Caco-2 (cell line): ENCODE results near the gene FAM13A. TPM values are rescaled to one million over a fixed set of nuclear protein-coding genes. Genes with fewer than 3 reads are reported as not detected.

Experiments used
- BruUV-seq: library from RNA; stranded (reverse); fragments of 400-500 nt; replicated peaks from 2 replicates; lab custom pipeline; 2021; lab: Mats Ljungman, UMichigan
- CTCF ChIA-PET: fragments of 300-600 bp; sonication (Branson Sonifier 250); formaldehyde crosslinking; loops from one replicate; lab custom pipeline; 2022; ENCODE audit warnings: antibody characterized with exemption; lab: Charles Lee
- POLR2A ChIA-PET: fragments of 300-600 bp; sonication (Branson Sonifier 250); formaldehyde crosslinking; loops from one replicate; lab custom pipeline; 2022; ENCODE audit warnings: antibody characterized with exemption; lab: Charles Lee
- DNase-seq, 2 experiments: peaks; one replicate each; pipeline versions ENCODE4 v3.0.0 to v3.0.0-alpha.2; 2020 to 2022
- H3K27me3 ChIP-seq: replicated peaks from 2 replicates; pipeline ENCODE4 v1.6.0; 2011; ENCODE audit warnings: low read length; ENCODE audit not compliant: control insufficient read depth, insufficient read depth
- H3K36me3 ChIP-seq: 2 replicates; pipeline ENCODE4 v1.5.1; 2011; ENCODE audit warnings: low read length; ENCODE audit not compliant: control insufficient read depth, insufficient read depth
- H3K4me1 ChIP-seq: fragments of 250-450 bp; sonication (Bioruptor Pico); 2 replicates; pipeline ENCODE4 v1.5.1; 2020; ENCODE audit warnings: mild to moderate bottlenecking
- H3K4me3 ChIP-seq: 2 replicates; pipeline ENCODE4 v1.5.1; 2011; ENCODE audit warnings: low read depth, mild to moderate bottlenecking, control low read depth, low read length
- H3K9me3 ChIP-seq: fragments of 250-450 bp; sonication (Bioruptor Pico); 2 replicates; pipeline ENCODE4 v1.5.1; 2020; ENCODE audit warnings: mild to moderate bottlenecking, moderate library complexity
- H3K27ac Mint-ChIP-seq: one replicate; pipeline ENCODE4 v1.8.0; 2022; ENCODE audit warnings: mixed read lengths; ENCODE audit not compliant: unreplicated experiment
- H3K27me3 Mint-ChIP-seq: one replicate; pipeline ENCODE4 v1.8.0; 2022; ENCODE audit warnings: mixed read lengths; ENCODE audit not compliant: insufficient read depth, unreplicated experiment
- H3K36me3 Mint-ChIP-seq: one replicate; pipeline ENCODE4 v1.8.0; 2022; ENCODE audit warnings: mild to moderate bottlenecking, mixed read lengths; ENCODE audit not compliant: insufficient read depth, unreplicated experiment
- H3K4me1 Mint-ChIP-seq: one replicate; pipeline ENCODE4 v1.8.0; 2022; ENCODE audit warnings: low read depth, mixed read lengths; ENCODE audit not compliant: unreplicated experiment
- H3K4me3 Mint-ChIP-seq: one replicate; pipeline ENCODE4 v1.8.0; 2022; ENCODE audit warnings: mild to moderate bottlenecking, moderate library complexity, mixed read lengths; ENCODE audit not compliant: unreplicated experiment
- H3K9me3 Mint-ChIP-seq: one replicate; pipeline ENCODE4 v1.8.0; 2022; ENCODE audit warnings: mixed read lengths; ENCODE audit not compliant: unreplicated experiment
- intact Hi-C: fragments of 100-400 bp; cut with micrococcal nuclease; formaldehyde crosslinking; loops from one replicate; pipeline ENCODE4 v1.10.0; 2022; ENCODE audit not compliant: unreplicated experiment
- total RNA-seq: library from RNA; stranded (reverse); gene quantifications from 2 replicates; pipeline ENCODE4 v1.2.3, GENCODE V29; 2022
- TF ChIP-seq, protein P1 (sequence below), 2 experiments: fragments of 200-600 bp in 1 of 2; IDR thresholded peaks; 1 replicate in 1 of 2; 2 replicates in 1 of 2; pipeline versions ENCODE4 v1.5.1 to v1.8.0; 2011 to 2022; ENCODE audit warnings: antibody characterized with exemption in 1 of 2, control low read depth in 1 of 2, inconsistent platforms in 1 of 2, low read depth in 1 of 2, low read length in 1 of 2, mild to moderate bottlenecking in 1 of 2, moderate library complexity in 1 of 2; ENCODE audit not compliant: insufficient read depth in 1 of 2, severe bottlenecking in 1 of 2, unreplicated experiment in 1 of 2

Gene FAM13A
- total RNA-seq, 1 experiment from 2014 or later: 11.0 TPM

- Histone ChIP-seq H3K36me3 (no peaks in the 10 kb centered on the region), H3K4me1 (no peaks in the 10 kb centered on the region), H3K27me3 (no peaks in the 10 kb centered on the region), H3K4me3 (no peak overlapping the region), H3K9me3 (peaks cover 7% of the 10 kb centered on the region)
- Mint-ChIP-seq H3K4me3 (no peak overlapping the region), H3K27ac (no peak overlapping the region), H3K9me3 (peaks cover 28% of the 10 kb centered on the region), H3K36me3 (no peaks in the 10 kb centered on the region), H3K4me1 (no peaks in the 10 kb centered on the region), H3K27me3 (no peaks in the 10 kb centered on the region)
- ChIA-PET POLR2A (no interaction called here), CTCF (no interaction called here)
- DNase-seq: no peak
- no TSS peak for BruUV-seq
- intact Hi-C loops: no loop called here
- TF ChIP-seq, protein P1, sequence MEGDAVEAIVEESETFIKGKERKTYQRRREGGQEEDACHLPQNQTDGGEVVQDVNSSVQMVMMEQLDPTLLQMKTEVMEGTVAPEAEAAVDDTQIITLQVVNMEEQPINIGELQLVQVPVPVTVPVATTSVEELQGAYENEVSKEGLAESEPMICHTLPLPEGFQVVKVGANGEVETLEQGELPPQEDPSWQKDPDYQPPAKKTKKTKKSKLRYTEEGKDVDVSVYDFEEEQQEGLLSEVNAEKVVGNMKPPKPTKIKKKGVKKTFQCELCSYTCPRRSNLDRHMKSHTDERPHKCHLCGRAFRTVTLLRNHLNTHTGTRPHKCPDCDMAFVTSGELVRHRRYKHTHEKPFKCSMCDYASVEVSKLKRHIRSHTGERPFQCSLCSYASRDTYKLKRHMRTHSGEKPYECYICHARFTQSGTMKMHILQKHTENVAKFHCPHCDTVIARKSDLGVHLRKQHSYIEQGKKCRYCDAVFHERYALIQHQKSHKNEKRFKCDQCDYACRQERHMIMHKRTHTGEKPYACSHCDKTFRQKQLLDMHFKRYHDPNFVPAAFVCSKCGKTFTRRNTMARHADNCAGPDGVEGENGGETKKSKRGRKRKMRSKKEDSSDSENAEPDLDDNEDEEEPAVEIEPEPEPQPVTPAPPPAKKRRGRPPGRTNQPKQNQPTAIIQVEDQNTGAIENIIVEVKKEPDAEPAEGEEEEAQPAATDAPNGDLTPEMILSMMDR (IDR thresholded peaks at IDR 0.05; ENCODE audit: insufficient read depth in 1 of 2, low read depth in 1 of 2, low read length in 1 of 2, severe bottlenecking in 1 of 2, unreplicated experiment in 1 of 2): no peak
Measured at GRCh38 chr4:88719381-88719780, 337.6 kb downstream of the FAM13A start.

GRCh38 chr4:88718098-88718497 lies 338.9 kb downstream of the FAM13A start:
- Mint-ChIP-seq H3K27ac (no peak overlapping the region), H3K4me1 (no peaks in the 10 kb centered on the region), H3K9me3 (peaks cover 28% of the 10 kb centered on the region), H3K36me3 (no peaks in the 10 kb centered on the region), H3K4me3 (no peak overlapping the region), H3K27me3 (no peaks in the 10 kb centered on the region)
- Histone ChIP-seq H3K4me1 (no peaks in the 10 kb centered on the region), H3K27me3 (no peaks in the 10 kb centered on the region), H3K36me3 (no peaks in the 10 kb centered on the region), H3K9me3 (peaks cover 7% of the 10 kb centered on the region), H3K4me3 (no peak overlapping the region)
- TF ChIP-seq, protein P1 (IDR thresholded peaks at IDR 0.05; ENCODE audit: insufficient read depth in 1 of 2, low read depth in 1 of 2, low read length in 1 of 2, severe bottlenecking in 1 of 2, unreplicated experiment in 1 of 2): no peak
- no TSS peak for BruUV-seq
- DNase-seq: no peak
- intact Hi-C loops: no loop called here
- CTCF ChIA-PET: no interaction called here
- POLR2A ChIA-PET: interaction anchor here (0.6 kb wide), 1 partner anchor 21 kb away, joined by 6 read pairs; no protein-coding TSS in a partner anchor

DNA sequence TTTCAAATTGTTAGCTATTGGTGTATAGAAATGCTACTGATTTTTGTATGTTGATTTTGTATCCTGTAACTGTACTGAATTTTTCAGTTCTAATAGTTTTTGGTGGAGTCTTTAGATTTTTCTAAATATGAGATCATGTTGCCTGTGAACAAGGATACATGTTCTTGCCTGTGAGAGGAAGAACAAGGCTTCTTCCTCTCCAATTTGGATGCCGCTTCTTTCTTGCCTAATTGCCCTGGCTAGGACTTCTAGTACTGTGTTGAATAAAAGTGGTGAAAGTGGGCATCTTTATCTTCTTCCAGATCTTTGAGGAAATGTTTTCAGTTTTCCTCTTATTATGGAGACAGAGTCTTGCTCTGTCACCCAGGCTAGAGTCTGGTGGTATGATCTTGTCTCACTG lies 343.2 kb downstream of the FAM13A start:
- TF ChIP-seq, protein P1 (IDR thresholded peaks at IDR 0.05; ENCODE audit: insufficient read depth in 1 of 2, low read depth in 1 of 2, low read length in 1 of 2, severe bottlenecking in 1 of 2, unreplicated experiment in 1 of 2): no peak
- Mint-ChIP-seq H3K27ac (no peak overlapping the region), H3K4me3 (no peak overlapping the region), H3K9me3 (peaks cover 28% of the 10 kb centered on the region), H3K36me3 (no peaks in the 10 kb centered on the region), H3K27me3 (no peaks in the 10 kb centered on the region), H3K4me1 (no peaks in the 10 kb centered on the region)
- BruUV-seq: no TSS peak
- DNase-seq: no peak
- no peaks in the 10 kb centered on the region for H3K27me3 ChIP-seq
- no peaks in the 10 kb centered on the region for H3K4me1 ChIP-seq
- peaks cover 7% of the 10 kb centered on the region for H3K9me3 ChIP-seq
- intact Hi-C loops: no loop called here
- no peaks in the 10 kb centered on the region for H3K36me3 ChIP-seq
- POLR2A ChIA-PET: no interaction called here
- H3K4me3 ChIP-seq: no peak overlapping the region
- CTCF ChIA-PET: no interaction called here
